GM12864 (cell line): ENCODE data around the gene RGS12.

ENCODE experiments used
- DNase-seq: peaks from one replicate; pipeline ENCODE4 v3.0.0-alpha.2; 2011; ENCODE audit warnings: low read depth
- H3K4me3 ChIP-seq: 2 replicates; pipeline ENCODE4 v1.5.1; 2011; ENCODE audit warnings: mild to moderate bottlenecking, low read depth, low read length, control low read depth
- CTCF ChIP-seq: IDR thresholded peaks from 2 replicates; pipeline ENCODE4 v1.5.1; 2011; ENCODE audit warnings: low read depth, mild to moderate bottlenecking, moderate library complexity, low read length, control low read depth, inconsistent platforms; ENCODE audit errors: missing control alignments

Gene RGS12

GRCh38 chr4:3328814-3329663, 36.2 kb downstream of the RGS12 start:
- no peak for TF ChIP-seq CTCF
- DNase-seq: no peak
- H3K4me3 ChIP-seq: no peak overlapping the region

- DNase-seq: no peak
- TF ChIP-seq CTCF: no peak
- H3K4me3 ChIP-seq: no peak overlapping the region
Measured at GRCh38 chr4:3329887-3330286, 37.1 kb downstream of the RGS12 start.

GRCh38 chr4:3330707-3331106, 37.9 kb downstream of the RGS12 start:
- no peak for DNase-seq
- no peak overlapping the region for H3K4me3 ChIP-seq
- TF ChIP-seq CTCF: no peak

GRCh38 chr4:3331511-3332394, 38.9 kb downstream of the RGS12 start:
- no peak for DNase-seq
- no peak for TF ChIP-seq CTCF
- H3K4me3 ChIP-seq: no peak overlapping the region

GRCh38 chr4:3332498-3332897, 39.7 kb downstream of the RGS12 start:
- no peak for DNase-seq
- no peak overlapping the region for H3K4me3 ChIP-seq
- TF ChIP-seq CTCF: no peak

- no peak for TF ChIP-seq CTCF
- no peak overlapping the region for H3K4me3 ChIP-seq
- DNase-seq: no peak
Measured at GRCh38 chr4:3334316-3334715, 41.5 kb downstream of the RGS12 start.
